Panc1 (cell line): ENCODE measurements around the gene ASTN2.

ENCODE experiments used
- CTCF ChIP-seq: fragments of 450-650 bp; IDR thresholded peaks from 2 replicates; pipeline ENCODE4 v1.5.1; 2017; ENCODE audit warnings: mild to moderate bottlenecking
- POLR2AphosphoS5 ChIP-seq: IDR thresholded peaks from 2 replicates; pipeline ENCODE4 v1.6.1; 2012; ENCODE audit warnings: mild to moderate bottlenecking, low read depth, low read length, moderate library complexity
- SIN3A ChIP-seq: IDR thresholded peaks from 2 replicates; pipeline ENCODE4 v1.6.1; 2012; ENCODE audit warnings: low read depth, mild to moderate bottlenecking, low read length, moderate library complexity, borderline replicate concordance; ENCODE audit not compliant: insufficient read depth
- TCF7L2 ChIP-seq: IDR thresholded peaks from 2 replicates; pipeline ENCODE4 v1.6.1; 2011; ENCODE audit warnings: mild to moderate bottlenecking, low read depth, low read length, inconsistent platforms

GRCh38 chr9:116491659-116492058, 923.2 kb downstream of the ASTN2 start:
- TF ChIP-seq CTCF (no peak), SIN3A (no peak), POLR2AphosphoS5 (no peak), TCF7L2 (no peak)
